Measurements from ENCODE around the gene ANKS3.

ANKS3 gene

DNA sequence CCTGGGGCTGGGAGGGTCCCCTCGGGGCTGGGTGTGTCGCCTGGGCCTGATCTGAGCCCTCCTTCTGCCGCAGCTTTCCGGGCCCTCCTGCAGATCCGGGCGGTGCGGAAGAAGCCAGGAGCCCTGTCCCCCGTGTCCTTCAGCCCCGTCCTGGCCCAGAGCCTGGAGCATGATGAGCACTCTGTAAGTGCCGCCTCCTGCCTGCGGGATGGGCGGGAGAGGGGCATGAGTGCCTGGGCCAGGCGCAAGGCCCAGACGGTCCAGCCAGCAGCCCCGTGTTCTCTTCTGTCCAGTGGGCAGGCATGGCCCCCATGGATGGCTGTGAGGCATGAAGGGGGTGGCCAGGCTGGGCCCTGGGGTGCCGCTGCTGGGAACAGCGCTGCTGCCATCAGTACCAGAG, 56.7 kb downstream of the ANKS3 start:
- H3K9ac ChIP-seq (ENCODE audit: low read length in 2 of 2) = no peak overlapping the region
- no peak overlapping the region for H3K27ac ChIP-seq (ENCODE audit: low read length)
- H3K4me1 ChIP-seq (ENCODE audit: control insufficient read depth, insufficient read depth, low read length) = peaks cover under 1% of the 10 kb centered on the region
- H3K36me3 ChIP-seq (ENCODE audit: control insufficient read depth in 2 of 2, insufficient read depth in 2 of 2, low read length in 2 of 2) = peaks cover 9 to 22% of the 10 kb centered on the region in 2 donors
- no peaks in the 10 kb centered on the region for H3K27me3 ChIP-seq (ENCODE audit: control insufficient read depth in 1 of 2, insufficient read depth in 2 of 2, low read length in 2 of 2)
- no peak overlapping the region for H3K4me3 ChIP-seq (ENCODE audit: low read length in 2 of 2)
- H3K9me3 ChIP-seq (ENCODE audit: control insufficient read depth in 2 of 2, low read length in 2 of 2) = no peaks in the 10 kb centered on the region

- Histone ChIP-seq H3K36me3 (ENCODE audit: control insufficient read depth in 2 of 2, insufficient read depth in 2 of 2, low read length in 2 of 2) (peaks cover 9 to 22% of the 10 kb centered on the region in 2 donors), H3K9ac (ENCODE audit: low read length in 2 of 2) (no peak overlapping the region), H3K4me1 (ENCODE audit: control insufficient read depth, insufficient read depth, low read length) (no peaks in the 10 kb centered on the region)
These were observed 57.2 kb downstream of the ANKS3 start for GRCh38 chr16:4676831-4677230.

GRCh38 chr16:4675864-4676786, 57.9 kb downstream of the ANKS3 start:
- no peak overlapping the region for H3K4me3 ChIP-seq (ENCODE audit: low read length in 2 of 2)
- H3K36me3 ChIP-seq (ENCODE audit: control insufficient read depth in 2 of 2, insufficient read depth in 2 of 2, low read length in 2 of 2) = peaks cover 12 to 26% of the 10 kb centered on the region in 2 donors
- no peaks in the 10 kb centered on the region for H3K9me3 ChIP-seq (ENCODE audit: control insufficient read depth in 2 of 2, low read length in 2 of 2)
- H3K27ac ChIP-seq (ENCODE audit: low read length) = no peak overlapping the region
- no peak overlapping the region for H3K9ac ChIP-seq (ENCODE audit: low read length in 2 of 2)
- H3K27me3 ChIP-seq (ENCODE audit: control insufficient read depth in 1 of 2, insufficient read depth in 2 of 2, low read length in 2 of 2) = no peaks in the 10 kb centered on the region
- no peaks in the 10 kb centered on the region for H3K4me1 ChIP-seq (ENCODE audit: control insufficient read depth, insufficient read depth, low read length)

More at GRCh38 chr16:4676831-4677230, 57.2 kb downstream of the ANKS3 start:
- H3K27ac ChIP-seq (ENCODE audit: low read length) = no peak overlapping the region
- H3K27me3 ChIP-seq (ENCODE audit: control insufficient read depth in 1 of 2, insufficient read depth in 2 of 2, low read length in 2 of 2) = no peaks in the 10 kb centered on the region
- no peaks in the 10 kb centered on the region for H3K9me3 ChIP-seq (ENCODE audit: control insufficient read depth in 2 of 2, low read length in 2 of 2)
- no peak overlapping the region for H3K4me3 ChIP-seq (ENCODE audit: low read length in 2 of 2)

DNA sequence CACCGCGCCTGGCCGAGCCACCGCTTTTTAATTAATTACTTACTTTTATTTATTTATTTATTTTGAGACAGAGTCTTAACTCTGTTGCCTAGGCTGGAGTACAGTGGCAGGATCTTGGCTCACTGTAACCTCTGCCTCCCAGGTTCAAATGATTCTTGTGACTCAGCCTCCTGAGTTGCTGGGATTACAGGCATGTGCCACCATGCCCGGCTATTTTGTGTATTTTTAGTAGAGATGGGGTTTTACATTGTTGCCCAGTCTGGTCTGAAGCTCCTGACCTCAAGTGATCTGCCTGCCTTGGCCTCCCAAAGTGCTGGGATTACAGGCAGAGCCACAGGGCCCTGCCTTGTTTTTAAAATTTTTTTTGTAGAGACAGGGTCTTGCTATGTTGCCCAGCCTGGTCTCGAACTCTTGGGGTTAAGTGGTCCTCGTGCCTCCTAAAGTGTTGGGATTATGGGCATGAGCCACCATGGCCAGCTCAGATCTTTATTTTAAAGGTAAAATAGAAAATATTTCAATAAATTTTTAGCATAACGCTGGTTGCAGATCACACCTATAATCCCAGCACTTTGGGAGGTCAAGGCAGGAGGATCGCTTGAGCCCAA, 59.0 kb downstream of the ANKS3 start:
- H3K4me1 ChIP-seq (ENCODE audit: control insufficient read depth, insufficient read depth, low read length) = no peaks in the 10 kb centered on the region
- H3K36me3 ChIP-seq (ENCODE audit: control insufficient read depth in 2 of 2, insufficient read depth in 2 of 2, low read length in 2 of 2) = peaks cover 14 to 26% of the 10 kb centered on the region in 2 donors
- no peak overlapping the region for H3K27ac ChIP-seq (ENCODE audit: low read length)
- H3K9me3 ChIP-seq (ENCODE audit: control insufficient read depth in 2 of 2, low read length in 2 of 2) = no peaks in the 10 kb centered on the region
- no peaks in the 10 kb centered on the region for H3K27me3 ChIP-seq (ENCODE audit: control insufficient read depth in 1 of 2, insufficient read depth in 2 of 2, low read length in 2 of 2)
- no peak overlapping the region for H3K4me3 ChIP-seq (ENCODE audit: low read length in 2 of 2)
- no peak overlapping the region for H3K9ac ChIP-seq (ENCODE audit: low read length in 2 of 2)

DNA sequence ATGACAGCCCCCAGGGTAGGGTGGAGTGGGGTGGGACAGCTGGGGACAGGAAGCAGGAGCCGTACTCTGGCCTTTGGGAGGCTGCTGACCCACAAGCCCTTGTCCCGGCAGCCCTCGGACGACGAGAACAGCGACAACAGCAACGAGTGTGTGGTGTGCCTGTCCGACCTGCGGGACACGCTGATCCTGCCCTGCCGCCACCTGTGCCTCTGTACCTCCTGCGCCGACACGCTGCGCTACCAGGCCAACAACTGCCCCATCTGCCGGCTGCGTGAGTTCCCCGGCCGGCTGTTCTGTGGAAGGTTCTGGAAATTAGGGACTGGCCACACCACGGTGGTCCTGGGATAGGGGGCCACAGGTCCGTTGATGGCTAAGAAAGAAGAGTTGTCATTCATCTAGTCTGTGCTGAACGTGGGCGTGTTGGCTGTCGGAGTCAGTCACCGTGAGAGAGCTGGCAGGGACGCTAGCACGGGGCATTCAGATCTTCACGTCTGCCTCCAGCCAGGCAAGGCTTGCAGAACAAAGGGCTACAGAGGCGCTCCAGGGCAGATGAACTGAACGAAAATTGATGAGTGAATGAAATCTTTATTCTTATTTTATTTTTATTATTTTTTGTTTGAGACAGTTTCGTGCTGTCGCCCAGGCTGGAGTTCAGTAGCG, 60.6 kb downstream of the ANKS3 start:
- H3K4me1 ChIP-seq (ENCODE audit: control insufficient read depth, insufficient read depth, low read length) = no peaks in the 10 kb centered on the region
- H3K9me3 ChIP-seq (ENCODE audit: control insufficient read depth in 2 of 2, low read length in 2 of 2) = no peaks in the 10 kb centered on the region
- H3K27me3 ChIP-seq (ENCODE audit: control insufficient read depth in 1 of 2, insufficient read depth in 2 of 2, low read length in 2 of 2) = no peaks in the 10 kb centered on the region
- H3K9ac ChIP-seq (ENCODE audit: low read length in 2 of 2) = no peak overlapping the region
- peaks cover 24 to 35% of the 10 kb centered on the region in 2 donors for H3K36me3 ChIP-seq (ENCODE audit: control insufficient read depth in 2 of 2, insufficient read depth in 2 of 2, low read length in 2 of 2)
- H3K27ac ChIP-seq (ENCODE audit: low read length) = no peak overlapping the region
- no peak overlapping the region for H3K4me3 ChIP-seq (ENCODE audit: low read length in 2 of 2)

DNA sequence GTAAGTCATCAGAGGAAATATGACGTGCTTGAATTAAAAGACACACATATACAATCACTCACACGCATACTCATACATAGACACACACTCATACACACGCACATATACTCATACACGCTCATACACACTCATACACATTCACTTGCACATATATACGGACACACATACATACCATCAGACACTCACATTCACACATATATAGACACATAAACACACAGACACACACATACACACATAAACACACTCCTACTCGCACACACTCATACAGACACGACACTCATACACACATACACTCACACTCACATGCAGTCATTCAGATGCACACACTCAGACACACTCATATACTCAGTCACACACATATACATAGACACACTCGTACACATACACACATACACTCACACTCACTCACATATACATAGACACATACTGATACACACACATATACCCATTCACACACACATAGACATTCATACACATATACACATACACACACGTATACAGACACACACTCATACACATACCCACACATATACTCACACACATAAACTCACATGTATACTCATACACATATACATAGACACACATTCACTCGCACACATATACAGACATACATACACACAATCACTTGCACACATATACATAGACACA, 65.6 kb downstream of the ANKS3 start:
- peaks cover 12% of the 10 kb centered on the region for H3K4me1 ChIP-seq (ENCODE audit: control insufficient read depth, insufficient read depth, low read length)
- H3K9ac ChIP-seq (ENCODE audit: low read length in 2 of 2) = no peak overlapping the region
- no peak overlapping the region for H3K27ac ChIP-seq (ENCODE audit: low read length)
- no peaks in the 10 kb centered on the region for H3K9me3 ChIP-seq (ENCODE audit: control insufficient read depth in 2 of 2, low read length in 2 of 2)
- no peaks in the 10 kb centered on the region for H3K27me3 ChIP-seq (ENCODE audit: control insufficient read depth in 1 of 2, insufficient read depth in 2 of 2, low read length in 2 of 2)
- H3K36me3 ChIP-seq (ENCODE audit: control insufficient read depth in 2 of 2, insufficient read depth in 2 of 2, low read length in 2 of 2) = peaks cover 30 to 48% of the 10 kb centered on the region in 2 donors
- H3K4me3 ChIP-seq (ENCODE audit: low read length in 2 of 2) = no peak overlapping the region

DNA sequence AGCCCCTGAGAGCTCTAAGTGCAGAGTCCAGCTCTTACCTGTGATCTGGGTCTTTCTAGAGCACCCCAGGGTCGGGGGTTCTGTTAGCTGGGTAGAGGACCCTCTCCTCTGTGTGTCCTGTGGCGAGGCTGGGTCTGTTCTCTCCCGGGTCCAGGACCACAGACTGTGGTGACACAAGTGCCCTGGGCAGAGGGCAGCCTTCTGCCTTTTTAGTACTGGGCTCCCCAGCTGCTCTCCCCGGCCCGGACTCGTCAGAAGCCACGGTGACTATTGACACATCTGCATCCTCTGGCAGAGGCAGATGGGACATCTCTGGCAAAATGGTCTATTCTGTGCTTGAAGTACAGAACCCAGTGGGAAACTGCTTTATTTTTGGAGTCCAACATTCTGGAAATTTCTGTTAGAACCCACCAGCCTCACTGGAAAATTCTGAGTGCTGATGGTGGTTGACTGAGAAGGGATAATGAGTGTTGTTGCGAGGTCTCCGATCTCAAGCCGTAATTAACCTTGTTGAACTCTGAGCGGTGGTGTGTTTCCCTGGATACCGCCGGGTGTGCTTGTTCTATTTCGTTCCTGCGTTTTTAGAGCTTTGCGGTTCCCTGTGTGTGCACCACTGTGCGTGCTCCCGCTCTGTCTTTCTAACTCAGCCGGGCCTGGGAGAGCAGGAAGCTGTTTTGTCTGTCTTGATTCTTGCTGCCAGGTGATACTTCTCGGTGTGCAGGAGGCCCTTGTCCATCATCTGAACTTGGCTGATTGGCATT, 66.7 kb downstream of the ANKS3 start:
- H3K9me3 ChIP-seq (ENCODE audit: control insufficient read depth in 2 of 2, low read length in 2 of 2) = no peaks in the 10 kb centered on the region
- H3K4me1 ChIP-seq (ENCODE audit: control insufficient read depth, insufficient read depth, low read length) = peaks cover 12% of the 10 kb centered on the region
- no peaks in the 10 kb centered on the region for H3K27me3 ChIP-seq (ENCODE audit: control insufficient read depth in 1 of 2, insufficient read depth in 2 of 2, low read length in 2 of 2)
- peaks cover 30 to 44% of the 10 kb centered on the region in 2 donors for H3K36me3 ChIP-seq (ENCODE audit: control insufficient read depth in 2 of 2, insufficient read depth in 2 of 2, low read length in 2 of 2)
- no peak overlapping the region for H3K4me3 ChIP-seq (ENCODE audit: low read length in 2 of 2)
- no peak overlapping the region for H3K27ac ChIP-seq (ENCODE audit: low read length)
- H3K9ac ChIP-seq (ENCODE audit: low read length in 2 of 2) = no peak overlapping the region

GRCh38 chr16:4666537-4667202, 67.4 kb downstream of the ANKS3 start:
- peaks cover 30 to 44% of the 10 kb centered on the region in 2 donors for H3K36me3 ChIP-seq (ENCODE audit: control insufficient read depth in 2 of 2, insufficient read depth in 2 of 2, low read length in 2 of 2)
- H3K27me3 ChIP-seq (ENCODE audit: control insufficient read depth in 1 of 2, insufficient read depth in 2 of 2, low read length in 2 of 2) = no peaks in the 10 kb centered on the region
- H3K9ac ChIP-seq (ENCODE audit: low read length in 2 of 2) = no peak overlapping the region
- H3K4me1 ChIP-seq (ENCODE audit: control insufficient read depth, insufficient read depth, low read length) = peaks cover 12% of the 10 kb centered on the region
- no peak overlapping the region for H3K4me3 ChIP-seq (ENCODE audit: low read length in 2 of 2)
- no peak overlapping the region for H3K27ac ChIP-seq (ENCODE audit: low read length)
- H3K9me3 ChIP-seq (ENCODE audit: control insufficient read depth in 2 of 2, low read length in 2 of 2) = no peaks in the 10 kb centered on the region

- Histone ChIP-seq H3K36me3 (ENCODE audit: control insufficient read depth in 2 of 2, insufficient read depth in 2 of 2, low read length in 2 of 2) (peaks cover 26 to 37% of the 10 kb centered on the region in 2 donors), H3K9me3 (ENCODE audit: control insufficient read depth in 2 of 2, low read length in 2 of 2) (no peaks in the 10 kb centered on the region), H3K27ac (ENCODE audit: low read length) (no peak overlapping the region), H3K27me3 (ENCODE audit: control insufficient read depth in 1 of 2, insufficient read depth in 2 of 2, low read length in 2 of 2) (no peaks in the 10 kb centered on the region), H3K9ac (ENCODE audit: low read length in 2 of 2) (no peak overlapping the region), H3K4me1 (ENCODE audit: control insufficient read depth, insufficient read depth, low read length) (peaks cover 18% of the 10 kb centered on the region), H3K4me3 (ENCODE audit: low read length in 2 of 2) (no peak overlapping the region)
These were observed 69.3 kb downstream of the ANKS3 start for GRCh38 chr16:4664538-4665418.

All from stomach smooth muscle (tissue), 2 donors.